Hematopoietic multipotent progenitor cell treated with erythropoietin and hydrocortisone succinate and interleukin-3 and kit ligand, for 6 days (in vitro differentiated cells): ENCODE measurements around the gene SLC4A4.

Experiments used
- DNase-seq: peaks from one replicate; pipeline ENCODE4 v3.0.0-alpha.2; 2015

SLC4A4 gene

DNA sequence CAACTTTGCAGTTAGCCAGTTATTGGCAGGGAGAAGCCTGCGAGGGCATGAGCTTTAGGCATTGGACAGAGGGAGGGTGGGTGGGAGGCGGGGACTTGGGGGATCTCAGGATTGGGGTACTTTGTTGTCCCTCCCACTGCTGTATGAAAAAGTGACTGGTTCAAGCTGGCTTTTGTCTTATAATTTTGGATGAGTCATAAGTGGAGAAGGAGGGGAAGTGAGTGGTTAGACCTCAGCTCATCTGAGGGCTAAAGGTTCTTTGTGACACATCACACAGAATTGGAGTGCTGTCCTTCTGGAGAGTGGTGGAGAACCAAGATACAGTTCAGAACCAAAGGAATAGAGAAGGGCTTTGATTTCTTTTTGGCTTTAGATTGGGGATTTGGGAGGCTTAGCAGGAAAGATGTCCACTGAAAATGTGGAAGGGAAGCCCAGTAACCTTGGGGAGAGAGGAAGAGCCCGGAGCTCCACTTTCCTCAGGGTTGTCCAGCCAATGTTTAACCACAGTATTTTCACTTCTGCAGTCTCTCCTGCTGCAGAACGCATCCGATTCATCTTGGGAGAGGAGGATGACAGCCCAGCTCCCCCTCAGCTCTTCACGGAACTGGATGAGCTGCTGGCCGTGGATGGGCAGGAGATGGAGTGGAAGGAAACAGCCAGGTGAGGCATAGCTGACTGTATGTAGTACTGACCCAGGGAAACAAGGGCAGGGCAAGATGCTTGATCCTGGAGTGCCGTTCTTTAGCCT lies at the start of gene SLC4A4:
Gene SLC4A4 (plus strand): TSS at position 175 of the 748 bp plus-strand sequence.
- peak; percentile 8 for DNase-seq

GRCh38 chr4:71290074-71290473 lies 48.7 kb upstream of the SLC4A4 start:
- no peak for DNase-seq

- DNase-seq = no peak
These were observed 48.3 kb upstream of the SLC4A4 start for GRCh38 chr4:71290476-71290875.

- DNase-seq = no peak
These were observed 46.6 kb upstream of the SLC4A4 start for GRCh38 chr4:71292228-71292627.

- no peak for DNase-seq
These were observed 45.1 kb upstream of the SLC4A4 start for GRCh38 chr4:71293705-71294104.

DNA sequence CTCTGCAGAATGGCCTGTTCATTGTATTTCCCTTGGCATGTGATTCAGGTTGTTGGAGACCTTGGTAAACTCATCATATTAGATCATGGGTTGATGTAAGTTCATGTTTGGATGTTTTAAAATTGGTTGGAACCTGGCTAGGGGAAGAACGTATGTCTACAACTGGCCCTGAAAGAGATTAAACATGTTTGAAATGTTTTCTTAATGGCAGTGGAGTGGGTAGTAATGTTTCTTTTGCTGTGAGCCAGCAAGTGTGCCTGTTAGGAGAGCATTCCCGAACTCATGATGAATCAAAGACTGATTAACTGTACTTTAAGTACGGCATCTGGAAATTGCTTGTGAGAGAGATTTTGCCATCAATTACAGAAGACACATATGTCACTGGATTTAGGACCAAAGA lies 44.5 kb upstream of the SLC4A4 start:
- DNase-seq = no peak

- DNase-seq = no peak
These were observed 41.9 kb upstream of the SLC4A4 start for GRCh38 chr4:71296945-71297344.

DNA sequence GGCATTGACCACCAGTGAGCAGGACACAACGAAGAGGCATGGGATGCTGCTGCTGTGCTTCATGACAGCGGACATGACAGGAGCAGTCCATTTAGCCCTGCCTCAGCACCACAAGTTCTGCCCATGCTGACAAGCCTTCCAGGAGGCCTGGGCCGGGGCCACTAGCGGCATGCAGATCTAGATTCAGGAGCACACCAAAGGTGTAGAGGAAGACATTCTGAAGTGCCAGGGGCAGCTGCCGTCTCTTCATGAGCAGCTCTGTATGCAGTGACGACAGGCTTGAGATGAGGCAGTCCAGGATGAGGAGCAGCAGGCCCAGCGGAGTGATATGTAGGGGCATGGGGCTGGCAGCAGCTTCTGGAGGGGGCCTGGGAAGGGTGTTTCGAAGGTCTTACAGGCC lies 38.5 kb upstream of the SLC4A4 start:
- DNase-seq = no peak

GRCh38 chr4:71300964-71301363 lies 37.9 kb upstream of the SLC4A4 start:
- DNase-seq = no peak

GRCh38 chr4:71303287-71303686 lies 35.5 kb upstream of the SLC4A4 start:
- DNase-seq = no peak

GRCh38 chr4:71303850-71304249 lies 35.0 kb upstream of the SLC4A4 start:
- DNase-seq = no peak

GRCh38 chr4:71304289-71304850 lies 34.5 kb upstream of the SLC4A4 start:
- no peak for DNase-seq

DNA sequence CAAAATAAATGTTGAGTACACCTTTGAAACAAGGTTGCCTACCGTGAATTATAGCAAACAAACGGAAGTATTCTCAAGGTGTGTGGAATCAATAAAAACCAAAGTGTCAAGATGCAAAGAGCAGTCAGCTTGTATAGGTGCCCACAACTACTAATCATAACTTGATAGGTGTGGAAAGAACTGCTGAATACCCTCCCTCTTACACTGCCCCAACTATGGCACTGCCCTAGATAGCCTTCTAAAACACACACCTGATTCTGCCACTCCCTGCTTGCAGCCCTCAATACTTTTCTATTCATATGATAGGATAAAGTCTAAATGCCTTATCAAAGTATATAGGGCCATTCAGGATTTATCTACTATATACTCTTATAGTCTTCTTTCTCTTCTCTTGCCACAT lies 31.1 kb upstream of the SLC4A4 start:
- DNase-seq = no peak

- no peak for DNase-seq
These were observed 16.4 kb upstream of the SLC4A4 start for GRCh38 chr4:71322425-71322824.

- no peak for DNase-seq
These were observed 5.5 kb upstream of the SLC4A4 start for GRCh38 chr4:71333368-71333767.

GRCh38 chr4:71333960-71334359 lies 4.9 kb upstream of the SLC4A4 start:
- DNase-seq = no peak

- DNase-seq = no peak
These were observed 4.3 kb upstream of the SLC4A4 start for GRCh38 chr4:71334465-71334882.

GRCh38 chr4:71343670-71344466 lies 5.0 kb downstream of the SLC4A4 start:
- no peak for DNase-seq

- DNase-seq = no peak
These were observed 7.9 kb downstream of the SLC4A4 start for GRCh38 chr4:71346710-71347109.

DNA sequence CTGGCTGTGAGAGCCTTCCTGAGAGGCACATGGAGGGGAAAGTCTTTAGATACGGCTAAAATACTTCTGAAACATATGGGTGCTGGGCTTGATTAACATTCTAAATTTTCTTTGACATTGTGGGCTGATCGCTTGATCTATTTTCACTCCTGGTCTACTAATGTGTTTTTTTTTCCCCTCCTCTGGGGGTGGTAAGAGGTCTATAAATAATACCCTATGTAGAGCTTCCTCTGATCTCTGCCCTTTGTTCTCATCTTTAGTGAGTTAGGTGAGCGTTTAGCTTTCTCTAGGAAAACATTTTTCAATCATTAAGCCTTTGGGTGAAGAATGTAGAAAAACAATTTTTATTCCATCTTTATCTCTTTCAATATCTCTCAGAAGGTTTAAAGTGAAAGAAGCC lies 9.8 kb downstream of the SLC4A4 start:
- no peak for DNase-seq

GRCh38 chr4:71355045-71355444 lies 16.2 kb downstream of the SLC4A4 start:
- no peak for DNase-seq

GRCh38 chr4:71355971-71356370 lies 17.2 kb downstream of the SLC4A4 start:
- DNase-seq = no peak

DNA sequence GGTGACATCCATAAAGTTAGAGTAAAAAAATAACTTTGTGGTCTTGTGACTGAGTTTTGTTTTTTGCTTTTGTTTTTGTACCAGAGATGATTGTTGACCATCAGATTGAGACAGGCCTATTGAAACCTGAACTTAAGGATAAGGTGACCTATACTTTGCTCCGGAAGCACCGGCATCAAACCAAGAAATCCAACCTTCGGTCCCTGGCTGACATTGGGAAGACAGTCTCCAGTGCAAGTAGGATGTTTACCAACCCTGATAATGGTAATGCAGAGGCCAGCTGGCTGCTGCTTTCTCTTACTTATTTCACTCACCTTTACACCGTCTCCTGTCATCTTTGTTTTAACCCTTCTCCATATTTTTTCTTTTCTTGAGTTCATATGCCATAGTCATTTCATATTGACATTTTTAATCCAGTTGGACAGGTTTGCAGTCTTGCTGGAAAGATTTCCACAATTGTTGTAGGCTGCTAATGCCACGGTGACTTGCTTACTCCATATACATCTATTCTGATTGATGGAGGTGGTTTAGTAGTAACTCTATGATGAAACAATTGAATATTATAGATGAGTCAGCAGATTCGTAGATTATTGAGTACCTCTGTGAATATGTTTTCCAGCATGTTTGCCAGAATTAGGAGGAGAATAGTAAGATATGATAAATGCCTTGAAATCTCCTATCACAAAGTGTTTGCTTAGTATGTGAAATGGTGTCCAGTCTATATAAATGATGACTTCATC lies 18.3 kb downstream of the SLC4A4 start:
- no peak for DNase-seq
